AG04450 (cell line): ENCODE data around the gene ST7L. TPM values are rescaled to one million over a fixed set of nuclear protein-coding genes. Genes with fewer than 3 reads are reported as not detected.
A peak's percentile ranks its signal among the peaks of the same experiment; 100 is the strongest.

Experiments used
- CTCF ChIA-PET: fragments of 300-600, 350-600 bp; formaldehyde crosslinking; extraction: SDS; loops from one replicate; lab custom pipeline; 2022; ENCODE audit warnings: antibody characterized with exemption, inconsistent platforms; lab: Charles Lee
- POLR2A ChIA-PET: fragments of 350-600 bp; formaldehyde crosslinking; extraction: SDS; loops from one replicate; lab custom pipeline; 2021; ENCODE audit warnings: antibody characterized with exemption, inconsistent platforms; lab: Yijun Ruan, JAX
- DNase-seq: peaks from one replicate; pipeline ENCODE4 v3.0.0-alpha.2; 2011; ENCODE audit warnings: low read depth, low spot score
- H3K27ac ChIP-seq: one replicate; pipeline ENCODE4 v1.5.1; 2012; ENCODE audit warnings: low read depth, low read length, control low read depth
- H3K27me3 ChIP-seq: one replicate; pipeline ENCODE4 v1.6.0; 2012; ENCODE audit warnings: low read length; ENCODE audit not compliant: control insufficient read depth, insufficient read depth
- H3K4me3 ChIP-seq: 2 replicates; pipeline ENCODE4 v1.5.1; 2011; ENCODE audit warnings: mild to moderate bottlenecking, low read depth, low read length, control low read depth
- H3K9me3 ChIP-seq: 2 replicates; pipeline ENCODE4 v1.5.1; 2012; ENCODE audit warnings: low read length; ENCODE audit not compliant: control insufficient read depth, insufficient read depth
- polyA plus RNA-seq: library from polyadenylated mRNA; depleted of rRNA; stranded (reverse); fragments of >200 nt; gene quantifications from 2 replicates; pipeline ENCODE4 v1.2.3, GENCODE V29; 2011
- TF ChIP-seq, protein P1 (sequence below): IDR thresholded peaks from 2 replicates; pipeline ENCODE4 v1.5.1; 2011; ENCODE audit warnings: low read depth, low read length, control low read depth, inconsistent platforms

ST7L gene
- polyA plus RNA-seq, 1 experiment = 13.5 TPM

GRCh38 chr1:112527266-112528010 is 91.5 kb downstream of the ST7L start:
- ChIA-PET POLR2A (interaction anchor here (0.6 to 1.9 kb wide), 3 partner anchors 15 to 942 kb away, joined by 3 to 11 read pairs (median 4); no protein-coding TSS in a partner anchor), CTCF (interaction anchor here (0.8 to 1.8 kb wide), 5 partner anchors 14 to 158 kb away, joined by 3 to 6 read pairs (median 4); no protein-coding TSS in a partner anchor)
- DNase-seq = no peak
- TF ChIP-seq, protein P1, sequence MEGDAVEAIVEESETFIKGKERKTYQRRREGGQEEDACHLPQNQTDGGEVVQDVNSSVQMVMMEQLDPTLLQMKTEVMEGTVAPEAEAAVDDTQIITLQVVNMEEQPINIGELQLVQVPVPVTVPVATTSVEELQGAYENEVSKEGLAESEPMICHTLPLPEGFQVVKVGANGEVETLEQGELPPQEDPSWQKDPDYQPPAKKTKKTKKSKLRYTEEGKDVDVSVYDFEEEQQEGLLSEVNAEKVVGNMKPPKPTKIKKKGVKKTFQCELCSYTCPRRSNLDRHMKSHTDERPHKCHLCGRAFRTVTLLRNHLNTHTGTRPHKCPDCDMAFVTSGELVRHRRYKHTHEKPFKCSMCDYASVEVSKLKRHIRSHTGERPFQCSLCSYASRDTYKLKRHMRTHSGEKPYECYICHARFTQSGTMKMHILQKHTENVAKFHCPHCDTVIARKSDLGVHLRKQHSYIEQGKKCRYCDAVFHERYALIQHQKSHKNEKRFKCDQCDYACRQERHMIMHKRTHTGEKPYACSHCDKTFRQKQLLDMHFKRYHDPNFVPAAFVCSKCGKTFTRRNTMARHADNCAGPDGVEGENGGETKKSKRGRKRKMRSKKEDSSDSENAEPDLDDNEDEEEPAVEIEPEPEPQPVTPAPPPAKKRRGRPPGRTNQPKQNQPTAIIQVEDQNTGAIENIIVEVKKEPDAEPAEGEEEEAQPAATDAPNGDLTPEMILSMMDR = no peak
- peaks cover 4% of the 10 kb centered on the region for H3K27me3 ChIP-seq
- H3K4me3 ChIP-seq = no peak overlapping the region
- H3K27ac ChIP-seq = no peak overlapping the region
- H3K9me3 ChIP-seq = no peaks in the 10 kb centered on the region

GRCh38 chr1:112524986-112525385 is 94.0 kb downstream of the ST7L start:
- no peak for DNase-seq
- no peak overlapping the region for H3K27ac ChIP-seq
- POLR2A ChIA-PET = no interaction called here

DNA sequence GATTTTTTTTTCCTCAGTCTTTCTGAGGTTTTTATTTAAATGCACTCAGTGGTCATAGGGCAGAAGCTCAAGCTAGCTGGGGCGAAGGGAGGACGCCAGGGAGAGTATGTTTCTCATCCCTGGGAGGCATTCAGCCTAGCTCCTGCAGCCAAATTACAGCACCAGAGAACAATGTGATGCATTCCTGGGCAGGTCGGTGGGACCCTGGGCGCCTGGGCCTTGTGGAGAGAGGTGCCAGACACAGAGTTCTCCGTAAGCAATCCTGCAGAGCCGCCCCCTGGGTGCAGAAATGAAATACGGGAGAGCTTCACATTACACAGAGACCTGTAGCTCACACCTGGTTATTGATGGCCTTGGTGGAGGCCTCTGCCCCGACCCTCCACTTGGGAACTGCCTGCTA is 94.7 kb downstream of the ST7L start:
- TF ChIP-seq, protein P1 = no peak
- Histone ChIP-seq H3K27ac (no peak overlapping the region), H3K4me3 (no peak overlapping the region), H3K27me3 (peaks cover 16% of the 10 kb centered on the region), H3K9me3 (no peaks in the 10 kb centered on the region)
- ChIA-PET CTCF (interaction anchor here (1.2 kb wide), 1 partner anchor 90 kb away, joined by 4 read pairs; no protein-coding TSS in a partner anchor), POLR2A (interaction anchor here (1.1 kb wide), 1 partner anchor 11 kb away, joined by 3 read pairs; no protein-coding TSS in a partner anchor)
- DNase-seq = no peak

More at GRCh38 chr1:112524986-112525385, 94.0 kb downstream of the ST7L start:
- TF ChIP-seq, protein P1 = no peak
- Histone ChIP-seq H3K9me3 (no peaks in the 10 kb centered on the region), H3K27me3 (peaks cover 13% of the 10 kb centered on the region), H3K4me3 (no peak overlapping the region)
- CTCF ChIA-PET = interaction anchor here (1.2 kb wide), 1 partner anchor 89 kb away, joined by 4 read pairs; no protein-coding TSS in a partner anchor

- Histone ChIP-seq H3K27me3 (peaks cover 30% of the 10 kb centered on the region), H3K9me3 (no peaks in the 10 kb centered on the region), H3K4me3 (no peak overlapping the region), H3K27ac (peak overlapping the region; percentile 61)
- ChIA-PET POLR2A (interaction anchor here (0.6 to 2.5 kb wide), 11 partner anchors 8 to 1060 kb away, joined by 3 to 30 read pairs (median 5); partner anchors contain the start of gene ST7L), CTCF (interaction anchor here (0.6 to 2.1 kb wide), 7 partner anchors 10 to 132 kb away, joined by 3 to 19 read pairs (median 4); no protein-coding TSS in a partner anchor)
- peak; percentile 86 for DNase-seq
- TF ChIP-seq, protein P1 = no peak
Observed at GRCh38 chr1:112522621-112523020, 96.3 kb downstream of the ST7L start.

- ChIA-PET POLR2A (no interaction called here), CTCF (interaction anchor here (0.8 kb wide), 1 partner anchor 18 kb away, joined by 3 read pairs; no protein-coding TSS in a partner anchor)
- H3K27ac ChIP-seq = no peak overlapping the region
- H3K27me3 ChIP-seq = peaks cover 38% of the 10 kb centered on the region
- TF ChIP-seq, protein P1 = no peak
- H3K4me3 ChIP-seq = no peak overlapping the region
- H3K9me3 ChIP-seq = no peaks in the 10 kb centered on the region; the same call in 1 of the 2 replicates
- DNase-seq = no peak
Observed at GRCh38 chr1:112520166-112520565, 98.8 kb downstream of the ST7L start.
